Breast epithelium (tissue), 3 donors: ENCODE measurements around the gene CELF5.

Experiments
- POLR2A ChIP-seq: fragments of 450-650 bp; IDR thresholded peaks from one replicate; pipeline ENCODE4 v1.6.1; 2016; ENCODE audit warnings: antibody characterized with exemption, mild to moderate bottlenecking, moderate library complexity
- POLR2AphosphoS5 ChIP-seq, 3 donors: sonication (generic); formaldehyde crosslinking; IDR thresholded peaks; one replicate each; pipeline ENCODE4 v1.6.1; 2017; ENCODE audit warnings: antibody characterized with exemption in 3 of 3
- TF ChIP-seq, protein P1 (sequence below), 3 donors: fragments of 450-650 bp; IDR thresholded peaks; one replicate each; pipeline ENCODE4 v1.5.1; 2016 to 2017; ENCODE audit warnings: antibody characterized with exemption in 3 of 3, mild to moderate bottlenecking in 3 of 3, moderate library complexity in 3 of 3

DNA sequence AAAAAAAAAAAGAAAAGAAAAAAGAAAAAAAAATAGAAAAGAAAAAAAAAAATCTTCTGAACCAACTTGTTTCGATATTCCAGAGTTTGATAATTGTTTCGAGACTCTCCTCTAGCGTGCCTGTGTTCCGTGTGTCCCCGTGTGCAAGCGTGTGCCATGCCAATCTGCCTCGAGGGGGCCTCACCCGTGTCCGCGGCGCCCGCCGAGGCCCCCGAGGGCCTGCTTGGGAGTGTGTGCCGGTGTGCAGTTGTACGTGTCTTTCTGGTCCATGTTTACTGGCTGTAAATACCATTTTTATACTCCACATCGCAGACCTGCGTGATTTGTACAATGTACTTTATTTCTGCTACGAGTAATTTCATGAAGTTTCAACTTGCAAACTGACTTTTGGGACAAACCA is 72.0 kb downstream of the CELF5 start:
- TF ChIP-seq, protein P1, sequence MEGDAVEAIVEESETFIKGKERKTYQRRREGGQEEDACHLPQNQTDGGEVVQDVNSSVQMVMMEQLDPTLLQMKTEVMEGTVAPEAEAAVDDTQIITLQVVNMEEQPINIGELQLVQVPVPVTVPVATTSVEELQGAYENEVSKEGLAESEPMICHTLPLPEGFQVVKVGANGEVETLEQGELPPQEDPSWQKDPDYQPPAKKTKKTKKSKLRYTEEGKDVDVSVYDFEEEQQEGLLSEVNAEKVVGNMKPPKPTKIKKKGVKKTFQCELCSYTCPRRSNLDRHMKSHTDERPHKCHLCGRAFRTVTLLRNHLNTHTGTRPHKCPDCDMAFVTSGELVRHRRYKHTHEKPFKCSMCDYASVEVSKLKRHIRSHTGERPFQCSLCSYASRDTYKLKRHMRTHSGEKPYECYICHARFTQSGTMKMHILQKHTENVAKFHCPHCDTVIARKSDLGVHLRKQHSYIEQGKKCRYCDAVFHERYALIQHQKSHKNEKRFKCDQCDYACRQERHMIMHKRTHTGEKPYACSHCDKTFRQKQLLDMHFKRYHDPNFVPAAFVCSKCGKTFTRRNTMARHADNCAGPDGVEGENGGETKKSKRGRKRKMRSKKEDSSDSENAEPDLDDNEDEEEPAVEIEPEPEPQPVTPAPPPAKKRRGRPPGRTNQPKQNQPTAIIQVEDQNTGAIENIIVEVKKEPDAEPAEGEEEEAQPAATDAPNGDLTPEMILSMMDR (IDR thresholded peaks at IDR 0.05): no peak
- no peak for TF ChIP-seq POLR2AphosphoS5 (IDR thresholded peaks at IDR 0.05)
- no peak for TF ChIP-seq POLR2A
